OCI-LY1 (cell line): ENCODE measurements around the gene MAP2.
"Not testable (repeated sequence)": the region's sequence is repeated elsewhere in the genome, so short reads cannot be mapped to it uniquely, and the experiment has no call there.

Source experiments
- H2AFZ ChIP-seq: fragments of 200-600 bp; sonication (generic), shearing (Covaris generic); 2 replicates; pipeline ENCODE4 v1.6.0; 2014; ENCODE audit warnings: antibody characterized with exemption, mild to moderate bottlenecking, low read length
- H3F3A ChIP-seq: fragments of 200-600 bp; sonication (generic), shearing (Covaris generic); 2 replicates; pipeline ENCODE4 v1.6.0; 2014; ENCODE audit warnings: mild to moderate bottlenecking, antibody characterized with exemption, low read length, moderate library complexity; ENCODE audit not compliant: insufficient read depth
- H3K27ac ChIP-seq: fragments of 200-600 bp; sonication (generic); 2 replicates; pipeline ENCODE4 v1.5.1; 2014; ENCODE audit warnings: low read length, mixed run types, mild to moderate bottlenecking, low read depth; ENCODE audit not compliant: poor library complexity, severe bottlenecking
- H3K27me3 ChIP-seq: fragments of 200-600 bp; sonication (generic); 2 replicates; pipeline ENCODE4 v1.6.0; 2014; ENCODE audit warnings: antibody characterized with exemption, mild to moderate bottlenecking, low read length, moderate library complexity; ENCODE audit not compliant: insufficient read depth
- H3K36me3 ChIP-seq: fragments of 200-600 bp; sonication (generic); 2 replicates; pipeline ENCODE4 v1.6.1; 2014; ENCODE audit warnings: mild to moderate bottlenecking, antibody characterized with exemption, low read length, moderate library complexity, mixed read lengths; ENCODE audit not compliant: insufficient read depth
- H3K4me1 ChIP-seq: fragments of 200-600 bp; sonication (generic); 2 replicates; pipeline ENCODE4 v1.5.1; 2014; ENCODE audit warnings: mild to moderate bottlenecking, low read length, moderate library complexity; ENCODE audit not compliant: insufficient read depth, severe bottlenecking
- H3K4me2 ChIP-seq: fragments of 200-600 bp; sonication (generic), shearing (Covaris generic); 2 replicates; pipeline ENCODE4 v1.6.1; 2014; ENCODE audit warnings: low read length
- H3K4me3 ChIP-seq: fragments of 200-600 bp; sonication (generic); 2 replicates; pipeline ENCODE4 v1.5.1; 2014; ENCODE audit warnings: low read length, low read depth, mild to moderate bottlenecking, mixed read lengths; ENCODE audit not compliant: poor library complexity, severe bottlenecking
- H3K79me2 ChIP-seq: fragments of 200-600 bp; shearing (Covaris generic); 2 replicates; pipeline ENCODE4 v1.6.1; 2016; ENCODE audit warnings: mixed run types, low read length, mixed read lengths; ENCODE audit not compliant: insufficient read depth
- H3K9ac ChIP-seq: fragments of 200-600 bp; sonication (generic), shearing (Covaris generic); 2 replicates; pipeline ENCODE4 v1.6.1; 2014; ENCODE audit warnings: mild to moderate bottlenecking, low read length, mixed read lengths
- H3K9me2 ChIP-seq: fragments of 200-600 bp; sonication (generic), shearing (Covaris generic); 2 replicates; pipeline ENCODE4 v1.6.1; 2014; ENCODE audit warnings: low read depth, mild to moderate bottlenecking, low read length, mixed read lengths
- H3K9me3 ChIP-seq: fragments of 200-600 bp; shearing (Covaris generic); 2 replicates; pipeline ENCODE4 v1.6.1; 2014; ENCODE audit warnings: low read length, mixed read lengths
- H4K20me1 ChIP-seq: fragments of 200-600 bp; sonication (generic), shearing (Covaris generic); 2 replicates; pipeline ENCODE4 v1.6.0; 2016; ENCODE audit warnings: mild to moderate bottlenecking, low read length; ENCODE audit not compliant: insufficient read depth
- EZH2 ChIP-seq: fragments of 200-600 bp; sonication (generic), shearing (Covaris generic); IDR thresholded peaks from 2 replicates; pipeline ENCODE4 v1.8.0; 2017; ENCODE audit warnings: borderline replicate concordance, mixed run types, mild to moderate bottlenecking, antibody characterized with exemption, low read length, moderate library complexity, mixed read lengths
- TF ChIP-seq, protein P1 (sequence below): fragments of 200-600 bp; sonication (generic), shearing (Covaris generic); IDR thresholded peaks from 2 replicates; pipeline ENCODE4 v1.5.1; 2017; ENCODE audit warnings: mild to moderate bottlenecking, antibody characterized with exemption, low read length, moderate library complexity, mixed read lengths

MAP2 gene

DNA sequence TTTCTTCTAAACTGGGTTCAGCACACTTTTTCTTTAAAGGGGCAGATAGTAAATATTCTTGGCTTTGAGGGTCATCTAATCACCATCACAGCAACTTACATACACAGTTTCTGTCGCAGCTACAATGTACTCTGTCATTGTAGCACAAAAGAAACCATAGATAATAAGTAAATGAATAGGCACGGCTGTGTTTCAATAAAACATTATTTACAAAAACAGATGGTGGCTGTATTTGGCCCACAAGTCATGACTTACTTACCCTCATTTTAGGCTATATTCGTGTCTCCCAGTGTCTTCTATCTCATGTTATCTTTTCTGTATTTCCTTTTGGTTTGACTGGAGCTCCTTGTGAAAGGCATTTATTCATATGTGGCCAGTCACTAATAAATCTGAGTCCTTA is 168.3 kb downstream of the MAP2 start:
- H3K9me2 ChIP-seq = no peaks in the 10 kb centered on the region
- H3K27ac ChIP-seq = no peak overlapping the region
- no peaks in the 10 kb centered on the region for H3K4me1 ChIP-seq
- H3K36me3 ChIP-seq = no peaks in the 10 kb centered on the region
- no peak overlapping the region for H2AFZ ChIP-seq
- H3K4me2 ChIP-seq = no peak overlapping the region
- no peaks in the 10 kb centered on the region for H3K79me2 ChIP-seq
- no peak for TF ChIP-seq EZH2
- TF ChIP-seq, protein P1, sequence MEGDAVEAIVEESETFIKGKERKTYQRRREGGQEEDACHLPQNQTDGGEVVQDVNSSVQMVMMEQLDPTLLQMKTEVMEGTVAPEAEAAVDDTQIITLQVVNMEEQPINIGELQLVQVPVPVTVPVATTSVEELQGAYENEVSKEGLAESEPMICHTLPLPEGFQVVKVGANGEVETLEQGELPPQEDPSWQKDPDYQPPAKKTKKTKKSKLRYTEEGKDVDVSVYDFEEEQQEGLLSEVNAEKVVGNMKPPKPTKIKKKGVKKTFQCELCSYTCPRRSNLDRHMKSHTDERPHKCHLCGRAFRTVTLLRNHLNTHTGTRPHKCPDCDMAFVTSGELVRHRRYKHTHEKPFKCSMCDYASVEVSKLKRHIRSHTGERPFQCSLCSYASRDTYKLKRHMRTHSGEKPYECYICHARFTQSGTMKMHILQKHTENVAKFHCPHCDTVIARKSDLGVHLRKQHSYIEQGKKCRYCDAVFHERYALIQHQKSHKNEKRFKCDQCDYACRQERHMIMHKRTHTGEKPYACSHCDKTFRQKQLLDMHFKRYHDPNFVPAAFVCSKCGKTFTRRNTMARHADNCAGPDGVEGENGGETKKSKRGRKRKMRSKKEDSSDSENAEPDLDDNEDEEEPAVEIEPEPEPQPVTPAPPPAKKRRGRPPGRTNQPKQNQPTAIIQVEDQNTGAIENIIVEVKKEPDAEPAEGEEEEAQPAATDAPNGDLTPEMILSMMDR = no peak
- H3K4me3 ChIP-seq = no peak overlapping the region
- H4K20me1 ChIP-seq = no peaks in the 10 kb centered on the region
- H3K27me3 ChIP-seq = no peaks in the 10 kb centered on the region
- no peak overlapping the region for H3K9ac ChIP-seq
- no peaks in the 10 kb centered on the region for H3F3A ChIP-seq
- no peaks in the 10 kb centered on the region for H3K9me3 ChIP-seq

DNA sequence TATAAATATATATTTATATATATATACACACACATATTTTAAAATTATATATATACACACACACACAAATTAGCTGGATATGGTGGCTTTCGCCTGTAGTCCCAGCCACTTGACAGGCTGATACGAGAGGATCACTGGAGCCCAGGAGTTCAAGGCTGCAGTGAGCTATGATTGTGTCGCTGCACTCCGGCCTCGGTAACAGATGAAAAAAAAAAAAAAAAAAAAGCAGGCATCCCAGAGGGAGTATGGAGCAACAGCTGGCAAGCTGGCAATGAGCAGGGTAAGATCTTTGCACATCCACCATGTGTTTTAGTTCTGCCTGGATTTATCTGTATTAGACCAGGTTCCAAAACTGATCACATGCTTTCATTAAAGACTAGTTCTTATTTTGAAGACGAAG is 170.1 kb downstream of the MAP2 start:
- Histone ChIP-seq H3K9me3 (no peaks in the 10 kb centered on the region), H3K9ac (no peak overlapping the region), H3K36me3 (no peaks in the 10 kb centered on the region), H2AFZ (no peak overlapping the region), H3K4me1 (no peaks in the 10 kb centered on the region), H3K79me2 (no peaks in the 10 kb centered on the region), H3K4me3 (no peak overlapping the region), H3K4me2 (no peak overlapping the region), H3K9me2 (no peaks in the 10 kb centered on the region), H3F3A (no peaks in the 10 kb centered on the region), H3K27ac (no peak overlapping the region), H4K20me1 (no peaks in the 10 kb centered on the region), H3K27me3 (no peaks in the 10 kb centered on the region)
- TF ChIP-seq, protein P1 = no peak
- no peak for TF ChIP-seq EZH2

DNA sequence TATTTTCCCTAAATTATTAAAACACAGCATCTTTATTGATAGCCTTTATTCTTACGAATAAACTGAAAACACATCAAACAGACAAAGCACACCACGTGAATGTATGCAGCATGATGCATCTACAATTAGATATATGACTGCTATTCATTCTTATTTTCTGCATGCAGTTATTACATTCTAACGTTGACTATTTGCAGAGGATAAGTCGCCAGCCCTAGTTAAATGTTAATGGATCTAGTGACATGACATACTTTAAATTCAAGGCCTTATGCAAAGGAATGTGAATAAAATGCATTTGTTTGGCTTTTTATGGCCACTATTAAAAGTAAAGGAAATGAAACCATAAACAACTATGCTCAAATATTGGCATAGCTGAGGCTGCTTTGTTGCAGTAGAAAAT is 172.4 kb downstream of the MAP2 start:
- no peak for TF ChIP-seq EZH2
- TF ChIP-seq, protein P1 = no peak
- H3K9me2 ChIP-seq = no peaks in the 10 kb centered on the region
- no peak overlapping the region for H3K27ac ChIP-seq
- H4K20me1 ChIP-seq = no peaks in the 10 kb centered on the region
- no peaks in the 10 kb centered on the region for H3K36me3 ChIP-seq
- H3K4me2 ChIP-seq = no peak overlapping the region
- no peaks in the 10 kb centered on the region for H3K27me3 ChIP-seq
- H3K9me3 ChIP-seq = no peaks in the 10 kb centered on the region
- H2AFZ ChIP-seq = no peak overlapping the region
- H3F3A ChIP-seq = no peaks in the 10 kb centered on the region
- H3K4me3 ChIP-seq = no peak overlapping the region
- no peaks in the 10 kb centered on the region for H3K4me1 ChIP-seq
- H3K79me2 ChIP-seq = no peaks in the 10 kb centered on the region
- no peak overlapping the region for H3K9ac ChIP-seq

DNA sequence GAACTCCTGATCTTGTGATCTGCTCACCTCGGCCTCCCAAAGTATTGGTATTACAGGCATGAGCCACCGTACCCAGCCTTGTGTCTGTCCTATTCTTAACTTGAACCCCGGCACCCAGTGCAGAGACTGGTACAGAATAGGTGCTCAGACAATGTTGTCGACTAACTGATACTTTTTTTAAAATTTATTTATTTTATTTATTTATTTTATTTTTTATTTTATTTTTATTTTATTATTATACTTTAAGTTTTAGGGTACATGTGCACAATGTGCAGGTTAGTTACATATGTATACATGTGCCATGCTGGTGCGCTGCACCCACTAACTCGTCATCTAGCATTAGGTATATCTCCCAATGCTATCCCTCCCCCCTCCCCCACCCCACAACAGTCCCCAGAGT is 174.4 kb downstream of the MAP2 start:
- not testable (repeated sequence) for H3K9me3 ChIP-seq, H2AFZ ChIP-seq, H3K4me2 ChIP-seq, H3K4me3 ChIP-seq, H3K4me1 ChIP-seq, H3K79me2 ChIP-seq, H3K27me3 ChIP-seq, H4K20me1 ChIP-seq, H3F3A ChIP-seq, H3K9ac ChIP-seq, H3K9me2 ChIP-seq, H3K36me3 ChIP-seq, H3K27ac ChIP-seq
